ENCODE measurements around the gene CIAO2A.
"Not testable (repeated sequence)": the region's sequence is repeated elsewhere in the genome, so short reads cannot be mapped to it uniquely, and the experiment has no call there.

- not testable (repeated sequence) for TF ChIP-seq POLR2A (IDR thresholded peaks at IDR 0.05; ENCODE audit: low read length); GATA1 (IDR thresholded peaks at IDR 0.05; ENCODE audit: low read depth, low read length)
Observed at GRCh38 chr15:64073496-64073895, 20.1 kb downstream of the CIAO2A start.

Data from erythroblast (primary cell).